ENCODE results near the gene AGFG2.

AGFG2 gene

GRCh38 chr7:100613412-100614175, 74.6 kb downstream of the AGFG2 start:
- DNase-seq (ENCODE audit: low spot score), result no peak

- no peak for DNase-seq (ENCODE audit: low spot score)
Measured at GRCh38 chr7:100614308-100614861, 75.4 kb downstream of the AGFG2 start.
